ENCODE results near the gene THY1.

- TF ChIP-seq, protein P1, sequence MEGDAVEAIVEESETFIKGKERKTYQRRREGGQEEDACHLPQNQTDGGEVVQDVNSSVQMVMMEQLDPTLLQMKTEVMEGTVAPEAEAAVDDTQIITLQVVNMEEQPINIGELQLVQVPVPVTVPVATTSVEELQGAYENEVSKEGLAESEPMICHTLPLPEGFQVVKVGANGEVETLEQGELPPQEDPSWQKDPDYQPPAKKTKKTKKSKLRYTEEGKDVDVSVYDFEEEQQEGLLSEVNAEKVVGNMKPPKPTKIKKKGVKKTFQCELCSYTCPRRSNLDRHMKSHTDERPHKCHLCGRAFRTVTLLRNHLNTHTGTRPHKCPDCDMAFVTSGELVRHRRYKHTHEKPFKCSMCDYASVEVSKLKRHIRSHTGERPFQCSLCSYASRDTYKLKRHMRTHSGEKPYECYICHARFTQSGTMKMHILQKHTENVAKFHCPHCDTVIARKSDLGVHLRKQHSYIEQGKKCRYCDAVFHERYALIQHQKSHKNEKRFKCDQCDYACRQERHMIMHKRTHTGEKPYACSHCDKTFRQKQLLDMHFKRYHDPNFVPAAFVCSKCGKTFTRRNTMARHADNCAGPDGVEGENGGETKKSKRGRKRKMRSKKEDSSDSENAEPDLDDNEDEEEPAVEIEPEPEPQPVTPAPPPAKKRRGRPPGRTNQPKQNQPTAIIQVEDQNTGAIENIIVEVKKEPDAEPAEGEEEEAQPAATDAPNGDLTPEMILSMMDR (conservative IDR thresholded peaks at IDR 0.05; ENCODE audit: low read length), result no peak
- no peak for TF ChIP-seq EZH2phosphoT487 (IDR thresholded peaks at IDR 0.05; ENCODE audit: borderline replicate concordance, low read depth, low read length)
Observed at GRCh38 chr11:119433358-119433725, 10.4 kb upstream of the THY1 start.

Measured in OCI-LY7 (cell line).